Kidney glomerular epithelial cell (primary cell): ENCODE results near the gene UNC80.
"Not testable (repeated sequence)": the region's sequence is repeated elsewhere in the genome, so short reads cannot be mapped to it uniquely, and the experiment has no call there.

Source experiments
- DNase-seq: peaks from one replicate; lab custom pipeline; 2025; lab: John Stamatoyannopoulos, UW

The UNC80 gene

GRCh38 chr2:209771474-209772289, at the start of gene UNC80:
UNC80 (plus strand) TSS chr2:209771832; CDS start chr2:209772073, 241 bp downstream.
- peak; percentile 15 for DNase-seq

GRCh38 chr2:209726311-209726710, 45.3 kb upstream of the UNC80 start:
- no peak for DNase-seq

- no peak for DNase-seq
Measured at GRCh38 chr2:209727077-209727476, 44.6 kb upstream of the UNC80 start.

GRCh38 chr2:209734805-209735204, 36.8 kb upstream of the UNC80 start:
- no peak for DNase-seq

- DNase-seq = no peak
Measured at GRCh38 chr2:209741953-209742352, 29.7 kb upstream of the UNC80 start.

- no peak for DNase-seq
Measured at GRCh38 chr2:209753020-209753419, 18.6 kb upstream of the UNC80 start.

- no peak for DNase-seq
Measured at GRCh38 chr2:209757163-209757562, 14.5 kb upstream of the UNC80 start.

GRCh38 chr2:209761566-209761965, 10.1 kb upstream of the UNC80 start:
- no peak for DNase-seq

GRCh38 chr2:209762563-209762962, 9.1 kb upstream of the UNC80 start:
- DNase-seq = no peak

- DNase-seq = no peak
Measured at GRCh38 chr2:209763106-209763505, 8.5 kb upstream of the UNC80 start.

GRCh38 chr2:209766613-209767012, 5.0 kb upstream of the UNC80 start:
- DNase-seq = no peak

- no peak for DNase-seq
Measured at GRCh38 chr2:209767316-209767715, 4.3 kb upstream of the UNC80 start.

- no peak for DNase-seq
Measured at GRCh38 chr2:209768557-209768956, 3.1 kb upstream of the UNC80 start.

GRCh38 chr2:209772290-209772685, 656 bp downstream of the UNC80 start:
- DNase-seq = no peak

- no peak for DNase-seq
Measured at GRCh38 chr2:209773377-209773776, 1.7 kb downstream of the UNC80 start.

- DNase-seq = no peak
Measured at GRCh38 chr2:209787416-209787815, 15.8 kb downstream of the UNC80 start.

GRCh38 chr2:209788925-209789324, 17.3 kb downstream of the UNC80 start:
- DNase-seq = no peak

- no peak for DNase-seq
Measured at GRCh38 chr2:209790066-209790728, 18.6 kb downstream of the UNC80 start.

GRCh38 chr2:209791151-209791550, 19.5 kb downstream of the UNC80 start:
- DNase-seq = no peak

- not testable (repeated sequence) for DNase-seq
Measured at GRCh38 chr2:209795425-209795824, 23.8 kb downstream of the UNC80 start.

GRCh38 chr2:209805351-209805750, 33.7 kb downstream of the UNC80 start:
- DNase-seq = no peak

- no peak for DNase-seq
Measured at GRCh38 chr2:209806318-209806717, 34.7 kb downstream of the UNC80 start.

GRCh38 chr2:209808521-209808920, 36.9 kb downstream of the UNC80 start:
- DNase-seq = no peak

- DNase-seq = no peak
Measured at GRCh38 chr2:209809256-209809655, 37.6 kb downstream of the UNC80 start.
